AG09319 (cell line): Measurements from ENCODE around the gene MEST.
"Not testable (repeated sequence)": the region's sequence is repeated elsewhere in the genome, so short reads cannot be mapped to it uniquely, and the experiment has no call there.

ENCODE experiments used
- DNase-seq: peaks from one replicate; pipeline ENCODE4 v3.0.0-alpha.2; 2010; ENCODE audit warnings: low read depth; ENCODE audit errors: extremely low read depth
- CTCF ChIP-seq: IDR thresholded peaks from 2 replicates; pipeline ENCODE4 v1.5.1; 2011; ENCODE audit warnings: low read depth, mild to moderate bottlenecking, inconsistent platforms, low read length, moderate library complexity

The MEST gene, protein sequence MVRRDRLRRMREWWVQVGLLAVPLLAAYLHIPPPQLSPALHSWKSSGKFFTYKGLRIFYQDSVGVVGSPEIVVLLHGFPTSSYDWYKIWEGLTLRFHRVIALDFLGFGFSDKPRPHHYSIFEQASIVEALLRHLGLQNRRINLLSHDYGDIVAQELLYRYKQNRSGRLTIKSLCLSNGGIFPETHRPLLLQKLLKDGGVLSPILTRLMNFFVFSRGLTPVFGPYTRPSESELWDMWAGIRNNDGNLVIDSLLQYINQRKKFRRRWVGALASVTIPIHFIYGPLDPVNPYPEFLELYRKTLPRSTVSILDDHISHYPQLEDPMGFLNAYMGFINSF

DNA sequence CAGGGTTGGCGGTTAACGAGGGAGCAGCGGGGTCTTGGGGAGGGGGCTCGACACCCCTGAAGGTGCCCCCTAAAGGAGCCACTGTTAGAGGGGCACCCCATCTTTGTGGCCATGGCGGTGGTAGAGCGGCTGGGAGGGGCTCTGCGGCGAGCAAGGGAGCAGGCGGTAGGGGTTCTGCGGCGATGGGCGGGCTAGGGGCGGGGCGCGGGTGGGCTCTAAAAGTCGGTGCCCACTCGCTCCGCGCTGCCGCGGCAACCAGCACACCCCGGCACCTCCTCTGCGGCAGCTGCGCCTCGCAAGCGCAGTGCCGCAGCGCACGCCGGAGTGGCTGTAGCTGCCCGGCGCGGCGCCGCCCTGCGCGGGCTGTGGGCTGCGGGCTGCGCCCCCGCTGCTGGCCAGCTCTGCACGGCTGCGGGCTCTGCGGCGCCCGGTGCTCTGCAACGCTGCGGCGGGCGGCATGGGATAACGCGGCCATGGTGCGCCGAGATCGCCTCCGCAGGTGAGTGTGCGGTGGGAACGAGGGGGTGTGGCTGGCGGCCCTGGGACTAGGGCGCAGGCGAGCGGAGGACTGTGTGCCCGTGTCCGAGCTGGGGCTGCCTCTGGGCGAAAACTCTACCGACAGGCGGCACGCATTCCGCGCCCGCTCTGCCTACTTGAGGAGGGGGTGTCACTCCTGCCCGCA is at the start of gene MEST:
MEST (plus strand) TSS at position 245 of the 682 bp plus-strand sequence; CDS start at position 474, 229 bp downstream.
- TF ChIP-seq CTCF: no peak
- DNase-seq: no peak

- no peak for TF ChIP-seq CTCF
- DNase-seq: no peak
Measured at GRCh38 chr7:130442601-130443000, 49.3 kb upstream of the MEST start.

DNA sequence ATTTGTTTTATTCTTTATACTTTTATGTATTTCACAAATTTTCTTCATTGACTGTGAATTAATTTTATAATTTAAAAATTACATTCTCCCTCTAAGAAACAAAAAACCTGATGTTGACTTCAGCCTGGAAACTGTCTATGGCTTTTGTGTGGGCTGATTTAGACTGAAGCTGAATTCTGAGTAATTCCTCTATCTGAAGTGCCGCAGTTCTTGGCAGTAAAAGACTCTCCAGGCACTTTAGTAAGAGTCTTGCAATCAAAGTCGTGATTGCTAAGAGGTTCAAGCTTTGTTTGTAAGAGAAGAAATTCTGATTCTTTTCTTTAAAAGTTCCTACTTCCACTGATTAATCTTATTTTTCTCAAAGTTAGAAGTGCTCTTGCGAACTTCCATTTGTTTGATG is 47.7 kb upstream of the MEST start:
- DNase-seq: no peak

DNA sequence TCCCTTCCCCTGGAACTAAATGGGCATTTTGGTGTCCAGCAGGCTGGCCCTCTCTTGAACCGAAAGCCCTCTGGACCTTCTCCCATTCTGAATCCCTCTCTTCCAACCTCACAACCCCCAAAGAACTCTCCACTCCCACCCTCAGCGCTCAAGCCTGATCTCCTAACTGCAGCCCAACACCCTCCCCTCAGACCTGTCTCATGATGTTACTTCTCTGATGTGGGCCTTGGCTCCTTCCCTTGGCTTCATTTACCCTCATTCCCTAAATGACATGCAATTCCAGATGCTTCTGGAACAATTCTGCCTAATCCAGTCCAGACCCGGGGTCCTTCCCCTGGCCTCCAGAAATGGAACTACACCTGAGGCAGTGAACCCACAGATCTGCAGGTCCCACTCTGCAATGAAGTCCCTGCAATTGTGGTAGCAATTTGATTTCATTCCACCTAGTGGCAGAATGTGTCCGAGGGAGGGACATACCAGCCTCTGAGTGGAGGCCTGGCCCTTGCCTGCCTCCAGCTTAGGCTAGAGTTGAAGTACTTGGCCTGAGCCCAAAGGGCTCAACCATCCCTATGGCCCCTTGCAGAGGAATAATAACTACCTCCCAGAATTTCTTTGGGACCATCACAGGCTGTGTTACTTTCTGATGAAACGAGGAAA is 47.0 kb upstream of the MEST start:
- DNase-seq: no peak
- TF ChIP-seq CTCF: no peak

More for the DNA sequence above, 47.7 kb upstream of the MEST start:
- no peak for TF ChIP-seq CTCF

- DNase-seq: no peak
- no peak for TF ChIP-seq CTCF
Measured at GRCh38 chr7:130446259-130446658, 45.6 kb upstream of the MEST start.

- DNase-seq: not testable (repeated sequence)
Measured at GRCh38 chr7:130451344-130451743, 40.5 kb upstream of the MEST start.

DNA sequence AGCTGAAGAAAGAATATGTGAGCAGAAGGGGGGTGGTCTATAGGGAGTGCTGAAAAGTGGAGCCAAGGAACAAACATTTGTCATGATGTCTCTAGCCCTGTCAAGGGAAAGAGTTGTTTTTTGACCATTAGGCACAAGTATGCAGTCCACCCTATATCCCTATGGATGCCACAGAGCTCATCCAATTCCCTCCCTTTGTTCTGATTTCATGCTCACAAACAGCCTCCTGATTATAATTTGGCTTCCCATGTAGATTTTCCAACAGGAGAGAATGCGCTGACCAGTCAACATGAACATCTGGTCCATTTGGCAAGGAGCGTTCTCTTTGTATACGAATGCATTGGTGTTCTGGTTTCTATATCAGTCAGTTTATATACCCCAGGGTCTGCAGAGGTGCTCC is 38.9 kb upstream of the MEST start:
- DNase-seq: no peak
- TF ChIP-seq CTCF: no peak
